Type B pancreatic cell (in vitro differentiated cells): ENCODE results near the gene LAMC3. TPM values are rescaled to one million over a fixed set of nuclear protein-coding genes. Genes with fewer than 3 reads are reported as not detected.

Experiments
- DNase-seq: peaks from one replicate; pipeline ENCODE4 v3.0.0; 2021; ENCODE audit warnings: mixed read lengths; ENCODE audit not compliant: unreplicated experiment; ENCODE audit errors: extremely low spot score
- H3K27ac Mint-ChIP-seq: 2 replicates; pipeline ENCODE4 v1.8.0; 2021; ENCODE audit warnings: mild to moderate bottlenecking, mixed read lengths
- H3K27me3 Mint-ChIP-seq: 2 replicates; pipeline ENCODE4 v1.8.0; 2021; ENCODE audit warnings: mixed read lengths
- H3K36me3 Mint-ChIP-seq: 2 replicates; pipeline ENCODE4 v1.8.0; 2021; ENCODE audit warnings: mixed read lengths
- H3K4me1 Mint-ChIP-seq: one replicate; pipeline ENCODE4 v1.8.0; 2021; ENCODE audit warnings: mixed read lengths; ENCODE audit not compliant: unreplicated experiment
- H3K4me3 Mint-ChIP-seq: 2 replicates; pipeline ENCODE4 v1.8.0; 2021; ENCODE audit warnings: mild to moderate bottlenecking, mixed read lengths
- H3K9me3 Mint-ChIP-seq: 2 replicates; pipeline ENCODE4 v1.8.0; 2021; ENCODE audit warnings: mixed read lengths
- total RNA-seq: library from RNA; stranded (reverse); gene quantifications from 2 replicates; pipeline ENCODE4 v1.2.1, GENCODE V29; 2021; ENCODE audit warnings: low replicate concordance
- TF ChIP-seq, protein P1 (sequence below): fragments of 200-600 bp; sonication (generic); conservative IDR thresholded peaks from 2 replicates; pipeline ENCODE4 v1.5.0; 2021; ENCODE audit warnings: antibody characterized with exemption, mild to moderate bottlenecking

Gene LAMC3
- total RNA-seq, 1 donor from 2014 or later: 7.2 TPM

DNA sequence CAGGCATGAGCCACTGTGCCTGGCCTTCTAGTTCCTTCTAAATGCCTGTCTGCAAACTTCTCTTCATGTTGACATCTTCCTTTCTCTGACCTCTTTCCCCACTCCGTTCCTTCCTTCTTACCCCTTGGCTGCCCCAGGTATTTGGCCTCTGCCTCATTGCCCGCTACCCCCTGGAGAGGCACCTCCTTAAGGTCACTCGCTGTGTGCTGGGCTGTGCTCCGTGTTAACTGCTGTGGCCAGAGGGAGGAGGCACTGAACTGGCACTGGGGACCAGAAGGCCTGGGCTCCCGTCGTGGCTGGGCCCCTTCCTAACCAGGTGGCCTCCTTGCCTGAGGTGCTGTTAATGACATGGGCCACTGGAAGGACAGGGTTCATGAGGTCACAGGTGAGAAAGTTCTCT is 39.4 kb downstream of the LAMC3 start:
- Mint-ChIP-seq H3K36me3 (no peaks in the 10 kb centered on the region), H3K4me1 (no peaks in the 10 kb centered on the region), H3K27ac (no peak overlapping the region), H3K4me3 (no peak overlapping the region), H3K27me3 (no peaks in the 10 kb centered on the region), H3K9me3 (no peaks in the 10 kb centered on the region)
- DNase-seq: no peak
- TF ChIP-seq, protein P1, sequence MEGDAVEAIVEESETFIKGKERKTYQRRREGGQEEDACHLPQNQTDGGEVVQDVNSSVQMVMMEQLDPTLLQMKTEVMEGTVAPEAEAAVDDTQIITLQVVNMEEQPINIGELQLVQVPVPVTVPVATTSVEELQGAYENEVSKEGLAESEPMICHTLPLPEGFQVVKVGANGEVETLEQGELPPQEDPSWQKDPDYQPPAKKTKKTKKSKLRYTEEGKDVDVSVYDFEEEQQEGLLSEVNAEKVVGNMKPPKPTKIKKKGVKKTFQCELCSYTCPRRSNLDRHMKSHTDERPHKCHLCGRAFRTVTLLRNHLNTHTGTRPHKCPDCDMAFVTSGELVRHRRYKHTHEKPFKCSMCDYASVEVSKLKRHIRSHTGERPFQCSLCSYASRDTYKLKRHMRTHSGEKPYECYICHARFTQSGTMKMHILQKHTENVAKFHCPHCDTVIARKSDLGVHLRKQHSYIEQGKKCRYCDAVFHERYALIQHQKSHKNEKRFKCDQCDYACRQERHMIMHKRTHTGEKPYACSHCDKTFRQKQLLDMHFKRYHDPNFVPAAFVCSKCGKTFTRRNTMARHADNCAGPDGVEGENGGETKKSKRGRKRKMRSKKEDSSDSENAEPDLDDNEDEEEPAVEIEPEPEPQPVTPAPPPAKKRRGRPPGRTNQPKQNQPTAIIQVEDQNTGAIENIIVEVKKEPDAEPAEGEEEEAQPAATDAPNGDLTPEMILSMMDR: no peak

DNA sequence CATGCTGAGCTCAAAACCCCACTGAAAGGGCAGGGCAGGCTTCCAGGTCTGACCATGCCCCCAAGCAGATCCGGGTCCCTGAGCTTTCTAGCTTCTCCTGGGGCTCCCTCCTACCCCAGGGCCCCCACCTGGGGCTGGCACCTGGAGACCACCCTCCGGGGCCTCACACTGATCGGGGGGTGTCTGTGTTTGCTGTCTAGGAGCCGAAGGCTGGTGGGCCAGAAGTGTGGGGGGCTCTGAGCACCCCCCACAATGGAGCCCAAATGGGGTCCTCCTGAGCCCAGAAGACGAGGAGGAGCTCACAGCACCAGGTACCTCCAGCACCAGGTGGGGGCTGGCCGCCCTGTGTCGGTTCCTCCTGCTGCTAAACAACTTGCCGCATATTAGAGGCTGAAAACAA is 39.8 kb downstream of the LAMC3 start:
- Mint-ChIP-seq H3K4me3 (no peak overlapping the region), H3K27me3 (no peaks in the 10 kb centered on the region), H3K36me3 (no peaks in the 10 kb centered on the region), H3K4me1 (no peaks in the 10 kb centered on the region), H3K9me3 (no peaks in the 10 kb centered on the region), H3K27ac (no peak overlapping the region)
- no peak for DNase-seq
- TF ChIP-seq, protein P1: no peak

DNA sequence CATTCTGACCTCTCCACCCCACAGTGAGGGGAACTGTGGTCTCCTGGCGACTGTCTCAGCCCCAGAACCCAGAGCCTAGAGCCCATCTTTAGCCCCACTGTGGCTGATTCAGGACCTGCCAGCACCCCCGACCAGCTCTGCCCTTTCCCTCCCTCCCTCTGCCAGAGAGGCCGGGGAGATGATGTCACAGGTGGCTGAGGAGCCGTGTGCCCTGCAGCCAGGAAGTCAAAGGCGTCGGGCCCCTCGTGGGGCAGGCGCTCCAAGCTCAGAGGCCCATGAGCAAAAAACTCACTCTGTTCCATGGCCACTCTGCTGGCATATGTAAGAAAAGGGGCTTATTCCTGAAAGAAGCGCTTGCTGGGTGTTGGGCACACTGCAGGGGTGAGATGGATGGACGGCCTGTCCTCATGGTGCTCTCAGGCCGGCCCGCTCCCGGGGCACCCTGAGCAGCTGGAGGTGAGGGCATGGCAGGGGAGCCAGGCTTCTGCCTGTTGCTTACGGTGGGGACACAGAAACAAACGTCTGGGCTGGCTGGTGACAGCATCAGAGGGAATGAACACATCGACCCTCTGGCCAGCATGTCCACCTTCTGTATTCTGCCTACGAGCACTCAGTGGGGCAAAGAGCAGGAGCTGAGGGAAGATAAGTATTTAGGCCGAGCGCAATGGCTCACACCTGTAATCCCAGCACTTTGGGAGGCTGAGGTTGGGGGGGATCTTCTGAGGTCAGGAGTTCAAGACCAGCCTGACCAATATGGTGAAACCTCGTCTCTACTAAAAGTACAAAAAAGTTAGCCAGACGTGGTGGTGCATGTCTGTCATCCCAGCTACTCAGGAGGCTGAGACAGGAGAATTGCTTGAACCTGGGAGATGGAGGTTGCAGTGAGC is 41.1 kb downstream of the LAMC3 start:
- no peaks in the 10 kb centered on the region for H3K4me1 Mint-ChIP-seq
- no peaks in the 10 kb centered on the region for H3K9me3 Mint-ChIP-seq
- no peak for DNase-seq
- no peaks in the 10 kb centered on the region for H3K36me3 Mint-ChIP-seq
- TF ChIP-seq, protein P1: no peak
- H3K4me3 Mint-ChIP-seq: no peak overlapping the region
- no peak overlapping the region for H3K27ac Mint-ChIP-seq
- no peaks in the 10 kb centered on the region for H3K27me3 Mint-ChIP-seq

DNA sequence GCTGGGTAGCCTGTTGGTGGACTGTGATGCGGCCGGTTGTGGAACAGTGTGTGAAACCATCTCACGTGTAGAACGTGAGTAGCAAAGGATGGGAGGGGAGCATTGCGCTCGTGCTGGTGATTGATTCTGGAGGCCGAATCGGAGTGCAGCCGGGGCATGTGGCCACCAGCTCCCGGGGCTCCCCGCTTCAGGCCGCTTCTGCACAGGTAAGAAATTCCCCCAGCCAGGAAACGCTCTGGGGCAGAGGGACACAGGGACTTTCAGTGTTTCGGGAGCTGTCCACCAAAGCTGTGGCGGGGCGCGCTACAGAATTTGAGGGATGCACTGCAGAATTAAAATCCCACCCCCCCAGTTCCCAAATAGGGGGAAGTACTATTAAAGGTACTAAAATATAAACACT is 41.9 kb downstream of the LAMC3 start:
- TF ChIP-seq, protein P1: no peak
- H3K36me3 Mint-ChIP-seq: no peaks in the 10 kb centered on the region
- no peaks in the 10 kb centered on the region for H3K9me3 Mint-ChIP-seq
- no peak overlapping the region for H3K4me3 Mint-ChIP-seq
- H3K27ac Mint-ChIP-seq: no peak overlapping the region
- H3K27me3 Mint-ChIP-seq: no peaks in the 10 kb centered on the region
- no peak for DNase-seq
- H3K4me1 Mint-ChIP-seq: no peaks in the 10 kb centered on the region

DNA sequence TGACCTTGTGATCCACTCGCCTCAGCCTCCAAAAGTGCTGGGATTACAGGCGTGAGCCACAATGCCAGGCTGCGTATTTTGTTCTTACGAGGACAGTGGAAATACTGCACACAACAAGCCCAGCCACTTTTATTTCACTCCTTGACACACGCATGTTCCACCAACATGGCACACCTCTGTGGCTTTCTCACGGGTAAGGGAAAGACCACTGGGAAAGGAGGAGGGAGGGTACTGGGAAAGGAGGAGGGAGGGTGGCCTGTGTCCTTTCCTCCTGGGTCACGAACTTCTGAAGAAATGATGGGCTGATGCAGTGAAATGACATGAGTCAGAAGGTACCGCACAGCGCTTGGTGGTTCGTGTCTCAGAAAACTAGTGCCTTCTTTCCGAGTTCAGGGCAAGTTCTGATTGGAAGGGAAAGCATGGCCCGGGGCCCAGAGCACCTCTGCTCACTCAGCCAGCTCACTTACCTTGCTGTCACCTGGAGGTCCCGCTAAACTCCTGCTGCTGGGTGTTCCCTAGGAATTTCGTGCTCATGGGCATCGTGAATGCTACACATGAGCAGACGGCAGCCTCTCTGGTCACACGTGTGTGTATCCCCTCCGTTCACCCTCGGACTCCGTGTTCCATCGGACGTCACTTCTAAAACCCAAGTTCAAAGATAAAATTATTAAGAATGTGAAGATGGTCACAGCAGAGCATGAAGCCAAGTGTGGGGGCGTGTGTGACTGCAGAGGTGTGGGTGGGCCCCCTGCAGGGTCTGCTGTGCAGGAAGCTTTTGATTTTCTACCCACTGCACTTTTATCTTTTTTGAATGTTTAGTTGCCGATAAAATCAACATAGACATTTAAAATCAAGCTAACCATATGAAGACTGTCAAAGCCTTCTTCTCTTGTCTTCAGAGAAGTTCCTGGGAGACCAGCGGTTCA is 42.9 kb downstream of the LAMC3 start:
- H3K27me3 Mint-ChIP-seq: no peaks in the 10 kb centered on the region
- no peak overlapping the region for H3K27ac Mint-ChIP-seq
- TF ChIP-seq, protein P1: no peak
- no peaks in the 10 kb centered on the region for H3K9me3 Mint-ChIP-seq
- H3K4me1 Mint-ChIP-seq: no peaks in the 10 kb centered on the region
- no peak overlapping the region for H3K4me3 Mint-ChIP-seq
- DNase-seq: no peak
- no peaks in the 10 kb centered on the region for H3K36me3 Mint-ChIP-seq
